ENCODE data around the gene HOXB6.

The HOXB6 gene

GRCh38 chr17:48633266-48633677 lies 28.5 kb upstream of the HOXB6 start:
- H3K9me3 ChIP-seq (ENCODE audit: control insufficient read depth in 2 of 2, low read length in 2 of 2): no peaks in the 10 kb centered on the region
- H3K4me3 ChIP-seq (ENCODE audit: low read length in 2 of 2): no peak overlapping the region
- H3K27me3 ChIP-seq (ENCODE audit: control insufficient read depth in 1 of 2, insufficient read depth in 2 of 2, low read length in 2 of 2): peaks cover 92 to 100% of the 10 kb centered on the region in 2 donors
- no peak overlapping the region for H3K27ac ChIP-seq (ENCODE audit: low read length)
- no peaks in the 10 kb centered on the region for H3K36me3 ChIP-seq (ENCODE audit: control insufficient read depth in 2 of 2, insufficient read depth in 2 of 2, low read length in 2 of 2)
- peaks cover 7% of the 10 kb centered on the region for H3K4me1 ChIP-seq (ENCODE audit: control insufficient read depth, insufficient read depth, low read length)
- H3K9ac ChIP-seq (ENCODE audit: low read length in 2 of 2): no peak overlapping the region

- H3K27ac ChIP-seq (ENCODE audit: low read length): no peak overlapping the region
Observed at GRCh38 chr17:48632579-48633265, 27.9 kb upstream of the HOXB6 start.

DNA sequence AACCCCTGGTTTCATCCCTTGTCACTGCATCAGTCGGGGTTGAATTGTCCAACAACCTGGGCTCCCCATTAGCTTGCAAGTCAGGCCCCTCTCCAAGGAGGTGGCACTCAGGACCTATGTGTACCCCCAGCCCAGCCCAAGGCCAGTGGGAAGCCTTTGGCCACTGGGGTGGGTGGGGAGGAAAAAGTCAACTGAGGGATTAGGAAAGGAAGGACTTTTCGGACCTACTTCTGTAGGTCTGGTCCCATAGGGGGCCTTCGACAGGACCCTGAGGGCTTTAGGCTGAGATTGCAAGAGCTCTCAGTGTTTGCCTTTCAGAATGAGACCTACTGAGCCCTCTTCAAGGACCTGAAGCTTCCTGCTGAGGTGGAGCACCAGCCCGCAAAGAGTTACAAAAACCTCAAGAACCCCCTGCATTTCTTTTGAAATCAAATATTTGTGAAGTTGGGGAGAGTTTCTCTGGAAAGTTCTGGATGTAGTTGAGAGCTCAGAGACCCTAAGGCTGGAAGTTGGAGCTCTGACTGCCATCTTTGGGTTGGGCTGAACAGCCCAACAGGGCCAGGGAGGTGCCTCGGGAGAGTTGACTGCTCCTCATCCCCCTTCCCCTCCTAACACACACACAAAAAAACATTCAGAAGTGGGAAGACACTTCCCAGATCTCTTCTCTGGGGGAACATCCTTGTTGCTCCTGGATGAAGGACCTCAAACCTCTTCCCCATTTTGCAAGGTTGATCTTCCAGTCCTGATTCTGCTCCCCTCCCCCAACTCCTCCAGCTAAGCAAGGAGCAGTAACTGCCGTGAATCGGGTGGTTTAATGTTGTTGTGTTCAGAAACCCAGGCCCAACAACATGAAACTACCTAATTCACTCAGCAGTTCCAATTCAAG lies 27.1 kb upstream of the HOXB6 start:
- peaks cover 7% of the 10 kb centered on the region for H3K4me1 ChIP-seq (ENCODE audit: control insufficient read depth, insufficient read depth, low read length)
- H3K9me3 ChIP-seq (ENCODE audit: control insufficient read depth in 2 of 2, low read length in 2 of 2): no peaks in the 10 kb centered on the region
- H3K27ac ChIP-seq (ENCODE audit: low read length): no peak overlapping the region
- H3K27me3 ChIP-seq (ENCODE audit: control insufficient read depth in 1 of 2, insufficient read depth in 2 of 2, low read length in 2 of 2): peaks cover 94 to 100% of the 10 kb centered on the region in 2 donors
- H3K36me3 ChIP-seq (ENCODE audit: control insufficient read depth in 2 of 2, insufficient read depth in 2 of 2, low read length in 2 of 2): no peaks in the 10 kb centered on the region
- H3K4me3 ChIP-seq (ENCODE audit: low read length in 2 of 2): no peak overlapping the region
- H3K9ac ChIP-seq (ENCODE audit: low read length in 2 of 2): no peak overlapping the region

More at GRCh38 chr17:48632579-48633265, 27.9 kb upstream of the HOXB6 start:
- Histone ChIP-seq H3K9ac (ENCODE audit: low read length in 2 of 2) (no peak overlapping the region), H3K36me3 (ENCODE audit: control insufficient read depth in 2 of 2, insufficient read depth in 2 of 2, low read length in 2 of 2) (no peaks in the 10 kb centered on the region), H3K27me3 (ENCODE audit: control insufficient read depth in 1 of 2, insufficient read depth in 2 of 2, low read length in 2 of 2) (peaks cover 94 to 100% of the 10 kb centered on the region in 2 donors), H3K4me3 (ENCODE audit: low read length in 2 of 2) (no peak overlapping the region), H3K4me1 (ENCODE audit: control insufficient read depth, insufficient read depth, low read length) (peaks cover 7% of the 10 kb centered on the region), H3K9me3 (ENCODE audit: control insufficient read depth in 2 of 2, low read length in 2 of 2) (no peaks in the 10 kb centered on the region)

- H3K4me3 ChIP-seq (ENCODE audit: low read length in 2 of 2): no peak overlapping the region
- peaks cover 90 to 98% of the 10 kb centered on the region in 2 donors for H3K27me3 ChIP-seq (ENCODE audit: control insufficient read depth in 1 of 2, insufficient read depth in 2 of 2, low read length in 2 of 2)
- H3K9ac ChIP-seq (ENCODE audit: low read length in 2 of 2): no peak overlapping the region
- no peak overlapping the region for H3K27ac ChIP-seq (ENCODE audit: low read length)
- no peaks in the 10 kb centered on the region for H3K9me3 ChIP-seq (ENCODE audit: control insufficient read depth in 2 of 2, low read length in 2 of 2)
- no peaks in the 10 kb centered on the region for H3K36me3 ChIP-seq (ENCODE audit: control insufficient read depth in 2 of 2, insufficient read depth in 2 of 2, low read length in 2 of 2)
- H3K4me1 ChIP-seq (ENCODE audit: control insufficient read depth, insufficient read depth, low read length): peaks cover 13% of the 10 kb centered on the region
Observed at GRCh38 chr17:48630925-48631692, 26.3 kb upstream of the HOXB6 start.

- Histone ChIP-seq H3K9ac (ENCODE audit: low read length in 2 of 2) (no peak overlapping the region), H3K9me3 (ENCODE audit: control insufficient read depth in 2 of 2, low read length in 2 of 2) (no peaks in the 10 kb centered on the region), H3K36me3 (ENCODE audit: control insufficient read depth in 2 of 2, insufficient read depth in 2 of 2, low read length in 2 of 2) (no peaks in the 10 kb centered on the region), H3K27me3 (ENCODE audit: control insufficient read depth in 1 of 2, insufficient read depth in 2 of 2, low read length in 2 of 2) (peaks cover 88 to 98% of the 10 kb centered on the region in 2 donors), H3K4me1 (ENCODE audit: control insufficient read depth, insufficient read depth, low read length) (peaks cover 21% of the 10 kb centered on the region), H3K27ac (ENCODE audit: low read length) (no peak overlapping the region), H3K4me3 (ENCODE audit: low read length in 2 of 2) (no peak overlapping the region)
Observed at GRCh38 chr17:48630009-48630924, 25.5 kb upstream of the HOXB6 start.

- H3K4me3 ChIP-seq (ENCODE audit: low read length in 2 of 2): no peak overlapping the region
- peaks cover 87 to 98% of the 10 kb centered on the region in 2 donors for H3K27me3 ChIP-seq (ENCODE audit: control insufficient read depth in 1 of 2, insufficient read depth in 2 of 2, low read length in 2 of 2)
- H3K9me3 ChIP-seq (ENCODE audit: control insufficient read depth in 2 of 2, low read length in 2 of 2): no peaks in the 10 kb centered on the region
- peaks cover 26% of the 10 kb centered on the region for H3K4me1 ChIP-seq (ENCODE audit: control insufficient read depth, insufficient read depth, low read length)
- no peak overlapping the region for H3K9ac ChIP-seq (ENCODE audit: low read length in 2 of 2)
- no peaks in the 10 kb centered on the region for H3K36me3 ChIP-seq (ENCODE audit: control insufficient read depth in 2 of 2, insufficient read depth in 2 of 2, low read length in 2 of 2)
- no peak overlapping the region for H3K27ac ChIP-seq (ENCODE audit: low read length)
Observed at GRCh38 chr17:48629411-48629759, 24.6 kb upstream of the HOXB6 start.

- Histone ChIP-seq H3K36me3 (ENCODE audit: control insufficient read depth in 2 of 2, insufficient read depth in 2 of 2, low read length in 2 of 2) (no peaks in the 10 kb centered on the region), H3K9me3 (ENCODE audit: control insufficient read depth in 2 of 2, low read length in 2 of 2) (no peaks in the 10 kb centered on the region), H3K9ac (ENCODE audit: low read length in 2 of 2) (no peak overlapping the region), H3K27ac (ENCODE audit: low read length) (no peak overlapping the region), H3K4me3 (ENCODE audit: low read length in 2 of 2) (no peak overlapping the region), H3K27me3 (ENCODE audit: control insufficient read depth in 1 of 2, insufficient read depth in 2 of 2, low read length in 2 of 2) (peaks cover 89 to 98% of the 10 kb centered on the region in 2 donors), H3K4me1 (ENCODE audit: control insufficient read depth, insufficient read depth, low read length) (peaks cover 25% of the 10 kb centered on the region)
Observed at GRCh38 chr17:48628649-48629410, 24.0 kb upstream of the HOXB6 start.

- Histone ChIP-seq H3K9ac (ENCODE audit: low read length in 2 of 2) (no peak overlapping the region), H3K27ac (ENCODE audit: low read length) (no peak overlapping the region)
Observed at GRCh38 chr17:48627623-48628521, 23.1 kb upstream of the HOXB6 start.

GRCh38 chr17:48627118-48627597 lies 22.4 kb upstream of the HOXB6 start:
- Histone ChIP-seq H3K27me3 (ENCODE audit: control insufficient read depth in 1 of 2, insufficient read depth in 2 of 2, low read length in 2 of 2) (peaks cover 91 to 97% of the 10 kb centered on the region in 2 donors), H3K36me3 (ENCODE audit: control insufficient read depth in 2 of 2, insufficient read depth in 2 of 2, low read length in 2 of 2) (no peaks in the 10 kb centered on the region), H3K9me3 (ENCODE audit: control insufficient read depth in 2 of 2, low read length in 2 of 2) (no peaks in the 10 kb centered on the region), H3K4me3 (ENCODE audit: low read length in 2 of 2) (no peak overlapping the region), H3K9ac (ENCODE audit: low read length in 2 of 2) (no peak overlapping the region), H3K27ac (ENCODE audit: low read length) (no peak overlapping the region), H3K4me1 (ENCODE audit: control insufficient read depth, insufficient read depth, low read length) (peaks cover 22% of the 10 kb centered on the region)

More at GRCh38 chr17:48627623-48628521, 23.1 kb upstream of the HOXB6 start:
- Histone ChIP-seq H3K4me1 (ENCODE audit: control insufficient read depth, insufficient read depth, low read length) (peaks cover 22% of the 10 kb centered on the region), H3K4me3 (ENCODE audit: low read length in 2 of 2) (no peak overlapping the region), H3K36me3 (ENCODE audit: control insufficient read depth in 2 of 2, insufficient read depth in 2 of 2, low read length in 2 of 2) (no peaks in the 10 kb centered on the region), H3K27me3 (ENCODE audit: control insufficient read depth in 1 of 2, insufficient read depth in 2 of 2, low read length in 2 of 2) (peaks cover 91 to 98% of the 10 kb centered on the region in 2 donors), H3K9me3 (ENCODE audit: control insufficient read depth in 2 of 2, low read length in 2 of 2) (no peaks in the 10 kb centered on the region)

All from stomach smooth muscle (tissue), 2 donors.